Duodenal mucosa (tissue), 2 donors: Measurements from ENCODE around the gene RPS6KA1.

Experiments
- H3K27ac ChIP-seq: one replicate; pipeline ENCODE4 v1.7.0; 2013; ENCODE audit warnings: low read depth, low read length
- H3K27me3 ChIP-seq, 2 donors: one replicate each; pipeline ENCODE4 v1.7.0; 2013; ENCODE audit warnings: low read length in 2 of 2, control low read depth in 1 of 2; ENCODE audit not compliant: insufficient read depth in 2 of 2, control insufficient read depth in 1 of 2
- H3K36me3 ChIP-seq, 2 donors: one replicate each; pipeline ENCODE4 v1.7.0; 2013; ENCODE audit warnings: low read length in 2 of 2, control low read depth in 1 of 2; ENCODE audit not compliant: insufficient read depth in 2 of 2, control insufficient read depth in 1 of 2
- H3K4me1 ChIP-seq, 2 donors: one replicate each; pipeline ENCODE4 v1.7.0; 2013; ENCODE audit warnings: low read length in 2 of 2, control low read depth in 1 of 2; ENCODE audit not compliant: insufficient read depth in 2 of 2, control insufficient read depth in 1 of 2
- H3K4me3 ChIP-seq, 2 donors: one replicate each; pipeline ENCODE4 v1.7.0; 2013; ENCODE audit warnings: low read length in 2 of 2, low read depth in 1 of 2
- H3K9ac ChIP-seq, 2 donors: one replicate each; pipeline ENCODE4 v1.7.0; 2013; ENCODE audit warnings: low read length in 2 of 2, low read depth in 1 of 2
- H3K9me3 ChIP-seq, 2 donors: one replicate each; pipeline ENCODE4 v1.7.0; 2013; ENCODE audit warnings: low read length in 2 of 2, control low read depth in 1 of 2; ENCODE audit not compliant: control insufficient read depth in 1 of 2

The RPS6KA1 gene

GRCh38 chr1:26550946-26551345 lies 21.4 kb downstream of the RPS6KA1 start:
- peaks cover 47 to 78% of the 10 kb centered on the region in 2 donors for H3K36me3 ChIP-seq
- H3K27me3 ChIP-seq, result no peaks in the 10 kb centered on the region
- H3K4me3 ChIP-seq, result no peak overlapping the region
- H3K27ac ChIP-seq, result no peak overlapping the region
- no peak overlapping the region for H3K9ac ChIP-seq
- no peaks in the 10 kb centered on the region for H3K9me3 ChIP-seq
- peaks cover 0 to 16% of the 10 kb centered on the region in 2 donors for H3K4me1 ChIP-seq

GRCh38 chr1:26552720-26553119 lies 23.2 kb downstream of the RPS6KA1 start:
- Histone ChIP-seq H3K36me3 (peaks cover 46 to 77% of the 10 kb centered on the region in 2 donors), H3K4me3 (no peak overlapping the region), H3K27ac (no peak overlapping the region), H3K9ac (no peak overlapping the region), H3K9me3 (no peaks in the 10 kb centered on the region), H3K4me1 (no peaks in the 10 kb centered on the region), H3K27me3 (no peaks in the 10 kb centered on the region)

GRCh38 chr1:26553942-26554682 lies 24.6 kb downstream of the RPS6KA1 start:
- Histone ChIP-seq H3K4me3 (no peak overlapping the region), H3K9me3 (no peaks in the 10 kb centered on the region), H3K36me3 (peaks cover 47 to 77% of the 10 kb centered on the region in 2 donors), H3K4me1 (no peaks in the 10 kb centered on the region), H3K27me3 (no peaks in the 10 kb centered on the region), H3K27ac (no peak overlapping the region), H3K9ac (no peak overlapping the region)

- no peaks in the 10 kb centered on the region for H3K4me1 ChIP-seq
- H3K36me3 ChIP-seq, result peaks cover 46 to 82% of the 10 kb centered on the region in 2 donors
- H3K9ac ChIP-seq, result no peak overlapping the region
- no peaks in the 10 kb centered on the region for H3K9me3 ChIP-seq
- no peak overlapping the region for H3K4me3 ChIP-seq
- H3K27me3 ChIP-seq, result no peaks in the 10 kb centered on the region
- no peak overlapping the region for H3K27ac ChIP-seq
Measured at GRCh38 chr1:26554781-26555180, 25.2 kb downstream of the RPS6KA1 start.

- H3K9ac ChIP-seq, result no peak overlapping the region
- peaks cover 49 to 89% of the 10 kb centered on the region in 2 donors for H3K36me3 ChIP-seq
- no peaks in the 10 kb centered on the region for H3K4me1 ChIP-seq
- no peaks in the 10 kb centered on the region for H3K27me3 ChIP-seq
- no peak overlapping the region for H3K27ac ChIP-seq
- H3K4me3 ChIP-seq, result no peak overlapping the region
- H3K9me3 ChIP-seq, result no peaks in the 10 kb centered on the region
Measured at GRCh38 chr1:26555550-26555981, 26.0 kb downstream of the RPS6KA1 start.

GRCh38 chr1:26556111-26556510 lies 26.6 kb downstream of the RPS6KA1 start:
- H3K27ac ChIP-seq, result no peak overlapping the region
- no peak overlapping the region for H3K4me3 ChIP-seq
- no peak overlapping the region for H3K9ac ChIP-seq
- H3K27me3 ChIP-seq, result no peaks in the 10 kb centered on the region
- H3K9me3 ChIP-seq, result no peaks in the 10 kb centered on the region
- peaks cover 52 to 89% of the 10 kb centered on the region in 2 donors for H3K36me3 ChIP-seq
- H3K4me1 ChIP-seq, result no peaks in the 10 kb centered on the region

- H3K9me3 ChIP-seq, result no peaks in the 10 kb centered on the region
- no peak overlapping the region for H3K9ac ChIP-seq
- H3K4me3 ChIP-seq, result no peak overlapping the region
- no peaks in the 10 kb centered on the region for H3K4me1 ChIP-seq
- no peaks in the 10 kb centered on the region for H3K27me3 ChIP-seq
- peaks cover 52 to 89% of the 10 kb centered on the region in 2 donors for H3K36me3 ChIP-seq
- no peak overlapping the region for H3K27ac ChIP-seq
Measured at GRCh38 chr1:26557008-26557407, 27.4 kb downstream of the RPS6KA1 start.

GRCh38 chr1:26558685-26559048 lies 29.1 kb downstream of the RPS6KA1 start:
- no peak overlapping the region for H3K9ac ChIP-seq
- H3K27ac ChIP-seq, result no peak overlapping the region
- no peaks in the 10 kb centered on the region for H3K27me3 ChIP-seq
- H3K36me3 ChIP-seq, result peaks cover 41 to 90% of the 10 kb centered on the region in 2 donors
- H3K9me3 ChIP-seq, result no peaks in the 10 kb centered on the region
- no peak overlapping the region for H3K4me3 ChIP-seq
- H3K4me1 ChIP-seq, result no peaks in the 10 kb centered on the region

GRCh38 chr1:26560403-26560780 lies 30.8 kb downstream of the RPS6KA1 start:
- no peaks in the 10 kb centered on the region for H3K9me3 ChIP-seq
- H3K9ac ChIP-seq, result no peak overlapping the region
- H3K36me3 ChIP-seq, result peaks cover 37 to 79% of the 10 kb centered on the region in 2 donors
- no peaks in the 10 kb centered on the region for H3K27me3 ChIP-seq
- no peak overlapping the region for H3K27ac ChIP-seq
- H3K4me3 ChIP-seq, result no peak overlapping the region
- H3K4me1 ChIP-seq, result no peaks in the 10 kb centered on the region

- H3K9ac ChIP-seq, result no peak overlapping the region
- H3K27ac ChIP-seq, result no peak overlapping the region
- no peak overlapping the region for H3K4me3 ChIP-seq
- no peaks in the 10 kb centered on the region for H3K27me3 ChIP-seq
- no peaks in the 10 kb centered on the region for H3K4me1 ChIP-seq
- peaks cover 51 to 85% of the 10 kb centered on the region in 2 donors for H3K36me3 ChIP-seq
- no peaks in the 10 kb centered on the region for H3K9me3 ChIP-seq
Measured at GRCh38 chr1:26570287-26570686, 40.7 kb downstream of the RPS6KA1 start.
